ENCODE measurements around the gene AGRN. TPM values are rescaled to one million over a fixed set of nuclear protein-coding genes. Genes with fewer than 3 reads are reported as not detected.

Gene AGRN
- total RNA-seq, 4 donors from 2014 or later, result 68.3 to 147 (median 129) TPM

DNA sequence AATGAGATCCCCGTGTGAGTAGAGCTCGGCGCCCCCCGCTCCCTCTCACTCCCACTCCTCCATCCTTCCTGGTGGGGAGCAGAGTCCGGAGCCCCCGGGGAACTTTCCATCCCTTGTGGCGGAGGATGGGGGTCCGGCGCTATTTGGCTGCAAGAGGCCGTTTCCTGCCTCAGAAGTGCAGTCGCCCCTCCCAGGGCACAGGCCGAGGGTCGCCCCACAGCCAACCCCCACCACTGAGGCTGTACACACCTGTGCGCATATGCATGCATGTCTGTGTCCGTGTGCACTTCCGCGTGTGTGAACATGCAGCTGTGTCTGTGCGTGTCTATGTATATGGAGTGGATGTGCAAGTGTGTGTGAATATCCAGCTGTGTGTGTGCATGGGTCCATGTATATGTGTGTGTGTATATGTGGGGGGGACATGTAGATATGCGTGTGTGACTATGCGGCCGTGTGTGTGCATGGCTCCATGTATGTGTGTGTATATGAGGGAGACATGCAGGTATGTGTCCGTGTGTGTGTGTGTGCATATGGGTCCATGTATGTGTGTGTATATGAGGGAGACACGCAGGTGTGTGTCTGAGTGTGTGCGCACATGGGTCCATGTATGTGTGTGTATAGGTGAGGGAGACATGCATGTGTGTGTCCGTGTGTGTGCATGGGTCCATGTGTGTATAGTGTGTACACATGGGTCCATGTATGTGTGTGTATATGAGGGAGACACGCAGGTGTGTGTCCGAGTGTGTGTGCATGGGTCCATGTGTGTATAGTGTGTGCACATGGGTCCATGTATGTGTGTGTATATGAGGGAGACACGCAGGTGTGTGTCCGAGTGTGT is 32.3 kb downstream of the AGRN start:
- H3K4me1 ChIP-seq, result no peaks in the 10 kb centered on the region
- H3K27ac ChIP-seq, result no peak overlapping the region
- H3K27me3 ChIP-seq, result no peaks in the 10 kb centered on the region
- WGBS, 2 donors, result 93 to 95% methylated on average over 29 of the region's 29 CpGs
- no peaks in the 10 kb centered on the region for H3K9me3 ChIP-seq
- no peak for DNase-seq
- peaks cover 30 to 39% of the 10 kb centered on the region in 2 donors for H3K36me3 ChIP-seq
- no peak overlapping the region for H3K4me3 ChIP-seq (replicated peaks in 1 of 3)
- intact Hi-C loops (cut with DNase I), result no loop called here
- no peak for TF ChIP-seq CTCF (IDR thresholded peaks at IDR 0.05)
- TF ChIP-seq POLR2A (IDR thresholded peaks at IDR 0.05), result no peak

DNA sequence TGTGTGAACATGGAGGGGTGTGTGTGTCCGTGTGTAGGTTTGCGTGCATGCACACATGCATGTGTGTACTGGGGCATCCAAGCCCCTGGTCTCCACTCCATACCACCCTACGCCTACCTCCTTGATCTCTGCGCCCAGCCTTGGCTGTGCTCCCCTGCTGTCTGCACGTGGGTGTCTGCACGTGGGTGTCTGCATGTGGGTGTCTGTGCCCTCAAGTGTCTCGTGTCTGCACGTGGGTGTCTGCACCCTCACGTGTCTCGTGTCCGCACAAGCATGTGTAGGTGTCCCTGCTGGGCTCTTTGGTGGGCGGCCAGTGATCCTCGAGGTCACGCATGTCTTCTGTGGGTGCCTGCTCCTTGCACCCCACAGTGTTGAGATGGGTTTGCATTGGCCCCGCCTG is 33.1 kb downstream of the AGRN start:
- Histone ChIP-seq H3K4me3 (replicated peaks in 1 of 3) (no peak overlapping the region), H3K27me3 (no peaks in the 10 kb centered on the region), H3K36me3 (peaks cover 22 to 32% of the 10 kb centered on the region in 2 donors), H3K4me1 (peaks cover 0 to under 1% of the 10 kb centered on the region in 2 donors), H3K27ac (no peak overlapping the region), H3K9me3 (no peaks in the 10 kb centered on the region)
- TF ChIP-seq POLR2A (IDR thresholded peaks at IDR 0.05) (no peak), CTCF (IDR thresholded peaks at IDR 0.05) (no peak)
- no peak for DNase-seq
- 95% methylated on average over 7 to 15 of the region's 15 CpGs for WGBS, 2 donors
- intact Hi-C loops (cut with DNase I), result no loop called here

DNA sequence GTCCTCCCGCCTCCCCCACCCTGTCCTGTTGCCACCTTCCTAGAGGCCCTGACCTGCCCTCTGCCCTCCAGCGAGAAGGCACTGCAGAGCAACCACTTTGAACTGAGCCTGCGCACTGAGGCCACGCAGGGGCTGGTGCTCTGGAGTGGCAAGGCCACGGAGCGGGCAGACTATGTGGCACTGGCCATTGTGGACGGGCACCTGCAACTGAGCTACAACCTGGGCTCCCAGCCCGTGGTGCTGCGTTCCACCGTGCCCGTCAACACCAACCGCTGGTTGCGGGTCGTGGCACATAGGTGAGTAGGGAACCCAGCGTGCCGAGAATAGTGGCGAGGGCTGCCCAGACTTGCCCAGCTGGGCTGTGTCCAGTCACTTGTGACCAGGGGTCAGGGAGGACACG is 33.8 kb downstream of the AGRN start:
- DNase-seq, result no peak
- no peaks in the 10 kb centered on the region for H3K27me3 ChIP-seq
- peaks cover 21 to 32% of the 10 kb centered on the region in 2 donors for H3K36me3 ChIP-seq
- 90 to 95% methylated on average over 17 to 18 of the region's 18 CpGs for WGBS, 2 donors
- TF ChIP-seq POLR2A (IDR thresholded peaks at IDR 0.05) (no peak), CTCF (IDR thresholded peaks at IDR 0.05) (no peak)
- H3K4me1 ChIP-seq, result peaks cover 2 to 7% of the 10 kb centered on the region in 2 donors
- intact Hi-C loops (cut with DNase I), result no loop called here
- no peaks in the 10 kb centered on the region for H3K9me3 ChIP-seq
- H3K4me3 ChIP-seq (replicated peaks in 1 of 3), result no peak overlapping the region
- no peak overlapping the region for H3K27ac ChIP-seq

DNA sequence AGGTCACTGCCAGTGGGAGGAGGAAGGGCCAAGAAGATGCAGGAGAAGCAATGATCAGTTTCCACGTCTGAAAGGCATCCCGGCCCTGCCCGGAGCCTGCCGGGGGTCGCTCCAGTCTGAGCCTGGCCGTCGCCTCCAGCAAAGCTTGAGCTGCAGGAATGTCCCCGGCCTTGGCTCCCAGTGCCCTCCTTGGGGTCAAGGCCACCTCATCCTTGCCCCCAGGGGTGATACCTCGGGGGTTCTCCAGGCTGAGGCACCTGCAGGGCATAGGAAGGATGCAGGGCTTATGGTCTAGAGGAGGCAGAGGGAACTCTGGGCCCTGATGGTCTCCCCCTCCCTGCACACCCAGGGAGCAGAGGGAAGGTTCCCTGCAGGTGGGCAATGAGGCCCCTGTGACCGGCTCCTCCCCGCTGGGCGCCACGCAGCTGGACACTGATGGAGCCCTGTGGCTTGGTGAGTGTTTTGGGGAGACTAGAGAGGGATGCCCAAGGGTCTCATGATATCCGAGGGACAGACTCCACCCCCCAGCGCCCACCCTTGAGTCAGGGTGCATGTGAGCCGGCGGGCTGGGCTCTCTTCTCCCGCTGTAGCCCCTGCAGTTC is 34.3 kb downstream of the AGRN start:
- H3K27me3 ChIP-seq, result no peaks in the 10 kb centered on the region
- TF ChIP-seq POLR2A (IDR thresholded peaks at IDR 0.05) (no peak), CTCF (IDR thresholded peaks at IDR 0.05) (no peak)
- H3K4me3 ChIP-seq (replicated peaks in 1 of 3), result no peak overlapping the region
- H3K27ac ChIP-seq, result no peak overlapping the region
- DNase-seq, result no peak
- WGBS, 2 donors, result 93 to 95% methylated on average over 10 to 13 of the region's 18 CpGs
- peaks cover 21 to 32% of the 10 kb centered on the region in 2 donors for H3K36me3 ChIP-seq
- H3K4me1 ChIP-seq, result peaks cover 7 to 12% of the 10 kb centered on the region in 2 donors
- H3K9me3 ChIP-seq, result no peaks in the 10 kb centered on the region
- intact Hi-C loops (cut with DNase I), result no loop called here

GRCh38 chr1:1054971-1055370 is 35.1 kb downstream of the AGRN start:
- no peak for DNase-seq
- Histone ChIP-seq H3K27ac (no peak overlapping the region), H3K9me3 (no peaks in the 10 kb centered on the region), H3K36me3 (peaks cover 21 to 31% of the 10 kb centered on the region in 2 donors), H3K4me1 (peaks cover 11 to 17% of the 10 kb centered on the region in 2 donors), H3K4me3 (replicated peaks in 1 of 3) (no peak overlapping the region), H3K27me3 (no peaks in the 10 kb centered on the region)
- no peak for TF ChIP-seq POLR2A (IDR thresholded peaks at IDR 0.05)
- no peak for TF ChIP-seq CTCF (IDR thresholded peaks at IDR 0.05)
- intact Hi-C loops (cut with DNase I), result no loop called here
- WGBS, 2 donors, result 90 to 91% methylated on average over 22 to 23 of the region's 23 CpGs

Data from thyroid gland (tissue), 4 donors.